Panc1 (cell line): ENCODE results near the gene DVL2. TPM values are rescaled to one million over a fixed set of nuclear protein-coding genes. Genes with fewer than 3 reads are reported as not detected.

ENCODE experiments used
- ATAC-seq: fragments of 200-7000 bp; cut with Tn5 transposase; 2 replicates; pipeline ENCODE4 v1.9.1; 2020; ENCODE audit warnings: mild to moderate bottlenecking, moderate library complexity
- BruUV-seq: library from RNA; stranded (reverse); fragments of 400-500 nt; replicated peaks from 2 replicates; lab custom pipeline; 2021; lab: Mats Ljungman, UMichigan
- CTCF ChIA-PET: fragments of 300-600 bp; sonication (Branson Sonifier 250); formaldehyde crosslinking; loops from one replicate; lab custom pipeline; 2022; ENCODE audit warnings: antibody characterized with exemption; lab: Charles Lee
- POLR2A ChIA-PET: fragments of 300-600 bp; sonication (Branson Sonifier 250); formaldehyde crosslinking; loops from one replicate; lab custom pipeline; 2022; ENCODE audit warnings: antibody characterized with exemption; lab: Charles Lee
- DNase-seq: peaks from one replicate; pipeline ENCODE4 v3.0.0-alpha.2; 2010; ENCODE audit warnings: low read depth, low spot score
- H3K27ac ChIP-seq: 2 replicates; pipeline ENCODE4 v1.5.1; 2011; ENCODE audit warnings: mild to moderate bottlenecking, low read length, inconsistent platforms
- H3K27me3 ChIP-seq: fragments of 200-500 bp; sonication (Bioruptor generic); 2 replicates; pipeline ENCODE4 v1.6.0; 2014; ENCODE audit warnings: low read length, inconsistent platforms; ENCODE audit not compliant: control insufficient read depth, insufficient read depth
- H3K36me3 ChIP-seq: fragments of 200-500 bp; sonication (Bioruptor generic); 2 replicates; pipeline ENCODE4 v1.5.1; 2014; ENCODE audit warnings: inconsistent platforms, mild to moderate bottlenecking, low read length, moderate library complexity; ENCODE audit not compliant: control insufficient read depth, insufficient read depth
- H3K4me1 ChIP-seq: 2 replicates; pipeline ENCODE4 v1.5.1; 2011; ENCODE audit warnings: inconsistent platforms, mild to moderate bottlenecking, low read length, moderate library complexity; ENCODE audit not compliant: control insufficient read depth, insufficient read depth
- H3K4me3 ChIP-seq, 2 experiments: 2 replicates each; pipeline ENCODE4 v1.5.1; 2011 to 2012; ENCODE audit warnings: low read depth in 2 of 2, low read length in 2 of 2, mild to moderate bottlenecking in 2 of 2, inconsistent platforms in 1 of 2, moderate library complexity in 1 of 2
- H3K9me3 ChIP-seq: fragments of 200-500 bp; sonication (Bioruptor generic); 2 replicates; pipeline ENCODE4 v1.5.1; 2014; ENCODE audit warnings: low read depth, mild to moderate bottlenecking, inconsistent platforms, low read length, moderate library complexity; ENCODE audit not compliant: control insufficient read depth, insufficient read depth
- POLR2AphosphoS5 ChIP-seq: IDR thresholded peaks from 2 replicates; pipeline ENCODE4 v1.6.1; 2012; ENCODE audit warnings: mild to moderate bottlenecking, low read depth, low read length, moderate library complexity
- SIN3A ChIP-seq: IDR thresholded peaks from 2 replicates; pipeline ENCODE4 v1.6.1; 2012; ENCODE audit warnings: low read depth, mild to moderate bottlenecking, low read length, moderate library complexity, borderline replicate concordance; ENCODE audit not compliant: insufficient read depth
- TCF7L2 ChIP-seq: IDR thresholded peaks from 2 replicates; pipeline ENCODE4 v1.6.1; 2011; ENCODE audit warnings: mild to moderate bottlenecking, low read depth, low read length, inconsistent platforms
- in situ Hi-C: cut with HindIII; loops from 2 replicates; pipeline ENCODE4 v1.10.0; 2016; ENCODE audit warnings: low sequenced_read_pairs, low pct_unique_long_range_greater_than_20kb
- intact Hi-C: fragments of 100-400 bp; cut with micrococcal nuclease; formaldehyde crosslinking; loops from one replicate; pipeline ENCODE4 v1.10.0; 2022; ENCODE audit not compliant: unreplicated experiment
- total RNA-seq: library from RNA; stranded (reverse); gene quantifications from one replicate; pipeline ENCODE4 v1.2.1, GENCODE V29; 2021; ENCODE audit not compliant: unreplicated experiment
- TF ChIP-seq, protein P1 (sequence below): fragments of 450-650 bp; IDR thresholded peaks from 2 replicates; pipeline ENCODE4 v1.5.1; 2017; ENCODE audit warnings: mild to moderate bottlenecking
- TF ChIP-seq, protein P2 (sequence below), 2 experiments: IDR thresholded peaks; 2 replicates each; pipeline ENCODE4 v1.6.1; 2011 to 2012; ENCODE audit warnings: low read depth in 2 of 2, control low read depth in 1 of 2, low read length in 1 of 2, mild to moderate bottlenecking in 1 of 2, moderate library complexity in 1 of 2; ENCODE audit not compliant: insufficient read depth in 1 of 2

Gene DVL2
- total RNA-seq, 1 experiment from 2014 or later = 84.2 TPM

DNA sequence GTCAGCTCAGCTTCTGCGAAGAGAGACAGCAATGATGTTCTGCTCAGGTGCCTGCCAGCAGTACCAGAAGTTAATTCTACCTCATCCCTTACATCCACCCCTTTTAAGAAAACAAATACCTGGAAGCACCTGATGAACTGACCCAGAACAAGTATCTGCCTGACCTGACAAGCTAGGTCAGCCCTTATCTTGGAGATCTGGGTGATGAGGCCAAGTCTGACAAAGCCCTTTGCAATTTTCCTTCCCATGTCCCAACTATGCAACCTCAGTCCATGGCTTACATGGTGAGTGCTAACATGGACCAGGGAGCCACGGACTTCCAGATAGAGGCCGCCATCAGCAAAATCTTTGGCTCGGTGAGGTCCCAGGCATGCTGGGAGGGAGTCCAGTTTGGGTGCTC is 10.9 kb downstream of the DVL2 start:
- BruUV-seq = no TSS peak
- intact Hi-C loops (no loop called here), in situ Hi-C loops (no loop called here)
- Histone ChIP-seq H3K4me3 (no peak overlapping the region), H3K36me3 (peaks cover 5% of the 10 kb centered on the region; the same call in 1 of the 2 replicates), H3K27me3 (no peaks in the 10 kb centered on the region), H3K9me3 (no peaks in the 10 kb centered on the region), H3K27ac (peak overlapping the region; percentile 57), H3K4me1 (peaks cover 57% of the 10 kb centered on the region)
- ATAC-seq (no peak), DNase-seq (no peak)
- POLR2A ChIA-PET = no interaction called here
- CTCF ChIA-PET = interaction anchor here (0.5 kb wide), 1 partner anchor 411 kb away, joined by 3 read pairs; no protein-coding TSS in a partner anchor
- TF ChIP-seq, protein P1, sequence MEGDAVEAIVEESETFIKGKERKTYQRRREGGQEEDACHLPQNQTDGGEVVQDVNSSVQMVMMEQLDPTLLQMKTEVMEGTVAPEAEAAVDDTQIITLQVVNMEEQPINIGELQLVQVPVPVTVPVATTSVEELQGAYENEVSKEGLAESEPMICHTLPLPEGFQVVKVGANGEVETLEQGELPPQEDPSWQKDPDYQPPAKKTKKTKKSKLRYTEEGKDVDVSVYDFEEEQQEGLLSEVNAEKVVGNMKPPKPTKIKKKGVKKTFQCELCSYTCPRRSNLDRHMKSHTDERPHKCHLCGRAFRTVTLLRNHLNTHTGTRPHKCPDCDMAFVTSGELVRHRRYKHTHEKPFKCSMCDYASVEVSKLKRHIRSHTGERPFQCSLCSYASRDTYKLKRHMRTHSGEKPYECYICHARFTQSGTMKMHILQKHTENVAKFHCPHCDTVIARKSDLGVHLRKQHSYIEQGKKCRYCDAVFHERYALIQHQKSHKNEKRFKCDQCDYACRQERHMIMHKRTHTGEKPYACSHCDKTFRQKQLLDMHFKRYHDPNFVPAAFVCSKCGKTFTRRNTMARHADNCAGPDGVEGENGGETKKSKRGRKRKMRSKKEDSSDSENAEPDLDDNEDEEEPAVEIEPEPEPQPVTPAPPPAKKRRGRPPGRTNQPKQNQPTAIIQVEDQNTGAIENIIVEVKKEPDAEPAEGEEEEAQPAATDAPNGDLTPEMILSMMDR = no peak
- TF ChIP-seq POLR2AphosphoS5 (no peak), SIN3A (no peak), TCF7L2 (no peak)
- TF ChIP-seq, protein P2, sequence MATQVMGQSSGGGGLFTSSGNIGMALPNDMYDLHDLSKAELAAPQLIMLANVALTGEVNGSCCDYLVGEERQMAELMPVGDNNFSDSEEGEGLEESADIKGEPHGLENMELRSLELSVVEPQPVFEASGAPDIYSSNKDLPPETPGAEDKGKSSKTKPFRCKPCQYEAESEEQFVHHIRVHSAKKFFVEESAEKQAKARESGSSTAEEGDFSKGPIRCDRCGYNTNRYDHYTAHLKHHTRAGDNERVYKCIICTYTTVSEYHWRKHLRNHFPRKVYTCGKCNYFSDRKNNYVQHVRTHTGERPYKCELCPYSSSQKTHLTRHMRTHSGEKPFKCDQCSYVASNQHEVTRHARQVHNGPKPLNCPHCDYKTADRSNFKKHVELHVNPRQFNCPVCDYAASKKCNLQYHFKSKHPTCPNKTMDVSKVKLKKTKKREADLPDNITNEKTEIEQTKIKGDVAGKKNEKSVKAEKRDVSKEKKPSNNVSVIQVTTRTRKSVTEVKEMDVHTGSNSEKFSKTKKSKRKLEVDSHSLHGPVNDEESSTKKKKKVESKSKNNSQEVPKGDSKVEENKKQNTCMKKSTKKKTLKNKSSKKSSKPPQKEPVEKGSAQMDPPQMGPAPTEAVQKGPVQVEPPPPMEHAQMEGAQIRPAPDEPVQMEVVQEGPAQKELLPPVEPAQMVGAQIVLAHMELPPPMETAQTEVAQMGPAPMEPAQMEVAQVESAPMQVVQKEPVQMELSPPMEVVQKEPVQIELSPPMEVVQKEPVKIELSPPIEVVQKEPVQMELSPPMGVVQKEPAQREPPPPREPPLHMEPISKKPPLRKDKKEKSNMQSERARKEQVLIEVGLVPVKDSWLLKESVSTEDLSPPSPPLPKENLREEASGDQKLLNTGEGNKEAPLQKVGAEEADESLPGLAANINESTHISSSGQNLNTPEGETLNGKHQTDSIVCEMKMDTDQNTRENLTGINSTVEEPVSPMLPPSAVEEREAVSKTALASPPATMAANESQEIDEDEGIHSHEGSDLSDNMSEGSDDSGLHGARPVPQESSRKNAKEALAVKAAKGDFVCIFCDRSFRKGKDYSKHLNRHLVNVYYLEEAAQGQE (IDR thresholded peaks at IDR 0.05; ENCODE audit: insufficient read depth in 1 of 2, low read depth in 2 of 2, low read length in 1 of 2) = no peak

DNA sequence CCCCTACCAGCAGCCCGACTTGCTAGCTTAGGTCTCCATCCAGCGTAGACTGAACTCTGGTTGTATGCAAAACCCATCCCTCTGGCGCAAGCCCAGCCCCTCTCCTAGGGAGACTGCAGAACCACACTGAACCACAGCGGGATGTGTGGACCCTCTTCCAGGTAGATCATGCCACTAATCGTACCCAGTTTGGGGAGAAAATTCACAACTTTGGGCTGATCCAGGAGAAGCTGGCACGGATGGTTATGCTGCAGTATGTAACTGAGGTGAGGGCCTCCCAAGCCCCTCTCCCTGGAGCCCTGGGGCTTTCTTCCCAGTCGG is 11.4 kb downstream of the DVL2 start:
- TF ChIP-seq, protein P1 = no peak
- TF ChIP-seq SIN3A = 0 out of 2 replicates have a peak, but pooled peaks have one; percentile 55
- BruUV-seq = no TSS peak
- Histone ChIP-seq H3K27me3 (no peaks in the 10 kb centered on the region), H3K4me1 (peaks cover 62% of the 10 kb centered on the region), H3K4me3 (no peak overlapping the region), H3K36me3 (peaks cover 5% of the 10 kb centered on the region; the same call in 1 of the 2 replicates), H3K27ac (peak overlapping the region; percentile 48; the same call in 1 of the 2 replicates), H3K9me3 (no peaks in the 10 kb centered on the region)
- CTCF ChIA-PET = interaction anchor here (0.5 kb wide), 1 partner anchor 411 kb away, joined by 3 read pairs; no protein-coding TSS in a partner anchor
- ATAC-seq = peak; percentile 1; the same call in 1 of the 2 replicates
- in situ Hi-C loops (no loop called here), intact Hi-C loops (no loop called here)
- no peak for DNase-seq
- POLR2A ChIA-PET = interaction anchor here (0.5 kb wide), 1 partner anchor 83 kb away, joined by 5 read pairs; no protein-coding TSS in a partner anchor
